HG02970 (cell line): Measurements from ENCODE around the gene DNAH17.

ENCODE experiments used
- ATAC-seq: cut with Tn5 transposase; IDR thresholded peaks from one replicate; pipeline ENCODE4 v1.9.1; 2021; ENCODE audit warnings: mild to moderate bottlenecking, moderate library complexity, moderate number of reproducible peaks; ENCODE audit not compliant: unreplicated experiment, low FRiP score

Gene DNAH17

DNA sequence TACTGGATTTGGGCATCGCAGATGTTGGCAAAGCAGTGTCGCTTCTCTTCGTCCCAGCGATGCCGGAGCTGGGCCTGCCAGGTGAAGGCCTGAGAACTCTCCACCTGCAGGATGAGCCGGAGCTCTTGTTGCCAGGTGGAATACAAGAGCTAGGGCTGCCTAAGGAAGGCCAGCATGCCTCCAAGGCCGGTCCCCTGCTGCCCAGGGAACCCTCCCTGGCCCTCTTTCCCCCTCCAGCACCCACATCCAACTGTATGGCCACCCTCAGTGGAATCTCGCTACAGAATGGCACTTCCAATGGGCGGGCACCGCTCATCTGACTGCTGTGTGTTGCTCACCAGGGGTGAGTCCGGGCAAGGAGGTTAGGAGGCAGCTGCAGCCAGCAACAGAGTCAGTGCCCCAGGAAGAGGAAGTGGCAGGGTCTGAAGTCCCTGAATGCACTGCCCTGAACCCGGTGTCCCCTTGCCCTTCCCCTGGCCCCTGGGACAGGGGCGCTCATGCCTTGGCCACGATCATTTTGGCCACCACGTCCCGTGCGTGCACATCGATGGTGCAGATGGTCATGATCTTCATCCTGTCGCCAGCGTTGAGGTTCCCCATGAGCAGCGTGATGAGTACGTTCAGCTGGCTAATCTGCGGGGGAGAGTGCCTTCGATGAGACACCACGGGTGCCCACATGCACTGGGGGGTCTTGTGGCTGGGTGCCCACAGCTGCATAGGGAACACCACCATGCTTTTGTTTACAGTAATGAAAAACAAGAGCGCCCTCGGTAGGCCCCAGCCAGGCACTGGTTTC lies 75.8 kb downstream of the DNAH17 start:
- ATAC-seq = no peak

DNA sequence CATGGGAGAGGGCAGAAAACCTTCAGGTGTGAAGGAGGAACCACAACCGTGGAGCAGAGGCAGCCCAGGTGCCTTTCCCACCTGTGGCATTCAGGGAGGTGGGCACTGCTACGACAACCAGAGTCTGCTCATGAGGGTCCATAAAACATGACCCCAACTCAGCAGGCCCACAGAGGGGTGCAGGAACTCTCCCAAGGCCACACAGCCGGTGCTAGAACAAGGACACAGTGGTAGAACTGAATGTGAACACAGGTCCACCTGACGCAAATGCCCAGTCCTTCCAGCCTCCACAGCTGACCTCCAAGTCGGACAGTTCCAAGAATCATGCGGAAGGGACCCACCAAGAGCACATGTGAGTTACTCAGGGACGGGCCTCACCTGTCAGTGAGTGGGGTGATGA lies 76.4 kb downstream of the DNAH17 start:
- ATAC-seq = no peak

DNA sequence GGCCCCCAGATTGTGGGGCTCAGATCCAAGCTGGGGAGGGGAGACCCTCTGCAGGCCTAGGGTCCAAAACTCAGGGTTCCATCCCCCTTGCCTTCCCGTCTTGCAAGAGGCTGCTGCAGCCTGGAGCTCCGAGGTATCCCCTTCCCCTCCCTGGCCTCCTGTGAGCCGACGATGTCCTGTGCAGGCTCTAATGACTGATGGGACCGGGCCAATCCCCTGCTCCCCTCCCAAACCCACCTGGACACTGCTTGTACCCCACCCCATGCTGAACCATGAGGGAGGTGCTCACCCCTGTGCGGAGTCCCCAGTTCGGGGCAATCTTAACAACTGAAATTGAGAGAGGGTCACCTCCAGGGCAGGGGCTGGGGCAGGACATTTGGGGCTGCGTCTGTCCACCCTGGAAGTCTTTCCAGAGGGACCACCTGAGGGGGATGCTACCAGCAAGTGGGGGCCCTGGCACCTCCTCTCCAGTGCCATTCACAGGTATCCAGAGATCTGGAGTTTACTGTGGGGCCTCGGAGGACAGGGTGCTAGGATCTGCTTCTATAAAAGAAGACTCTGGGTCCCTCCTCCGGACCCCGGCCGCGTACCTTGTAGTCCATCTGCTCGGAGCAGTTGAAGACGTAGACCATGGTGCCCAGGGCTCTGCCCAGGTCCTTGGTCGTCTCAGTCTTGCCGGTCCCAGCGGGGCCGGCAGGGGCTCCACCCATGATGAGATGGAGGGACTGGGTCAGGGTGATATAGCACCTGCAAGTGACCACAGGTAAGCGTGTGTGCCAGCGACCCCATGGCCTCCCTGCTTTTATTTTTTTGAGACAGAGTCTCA lies 77.3 kb downstream of the DNAH17 start:
- ATAC-seq = no peak

DNA sequence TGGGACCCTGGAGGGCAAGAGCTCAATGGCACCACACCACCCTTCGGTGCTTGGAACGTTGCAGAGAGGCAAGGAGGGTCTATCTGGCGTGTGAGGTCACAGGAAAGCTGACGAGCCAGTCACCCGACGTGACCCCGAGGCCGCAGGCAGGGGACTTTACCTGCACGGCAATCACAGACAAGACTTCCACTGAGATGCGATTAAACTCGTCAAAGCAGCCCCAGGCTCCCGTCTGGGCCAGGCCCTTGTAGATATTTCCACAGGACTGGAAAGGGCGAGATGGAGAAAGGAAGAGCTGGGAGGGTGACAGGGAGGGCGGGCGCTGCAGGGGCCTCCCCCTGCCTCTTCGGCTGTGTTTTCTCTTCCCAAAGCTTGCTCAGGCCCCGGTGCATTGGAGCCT lies 78.3 kb downstream of the DNAH17 start:
- no peak for ATAC-seq

GRCh38 chr17:78497115-78497540 lies 80.1 kb downstream of the DNAH17 start:
- ATAC-seq = no peak

DNA sequence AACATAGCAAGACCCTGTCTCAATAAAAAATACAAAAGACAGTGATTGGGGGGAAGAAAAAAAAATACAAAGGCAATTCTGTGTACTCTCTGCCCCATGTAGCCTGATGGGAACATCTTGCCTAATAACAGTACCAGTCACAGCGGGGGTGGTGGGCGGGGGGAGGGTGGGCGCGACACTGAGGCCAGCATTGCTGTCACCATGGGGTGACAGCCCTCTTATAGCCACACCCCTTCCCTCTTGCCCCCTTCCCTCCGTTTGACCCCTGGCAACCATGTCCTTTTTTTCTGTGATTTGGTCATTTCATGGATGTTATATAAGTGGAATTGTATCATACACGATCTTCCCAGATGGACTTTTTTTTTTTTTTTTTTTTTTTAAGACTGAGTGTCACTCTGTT lies 80.9 kb downstream of the DNAH17 start:
- ATAC-seq = no peak

GRCh38 chr17:78495634-78496033 lies 81.6 kb downstream of the DNAH17 start:
- no peak for ATAC-seq

GRCh38 chr17:78494696-78495330 lies 82.4 kb downstream of the DNAH17 start:
- ATAC-seq = no peak

DNA sequence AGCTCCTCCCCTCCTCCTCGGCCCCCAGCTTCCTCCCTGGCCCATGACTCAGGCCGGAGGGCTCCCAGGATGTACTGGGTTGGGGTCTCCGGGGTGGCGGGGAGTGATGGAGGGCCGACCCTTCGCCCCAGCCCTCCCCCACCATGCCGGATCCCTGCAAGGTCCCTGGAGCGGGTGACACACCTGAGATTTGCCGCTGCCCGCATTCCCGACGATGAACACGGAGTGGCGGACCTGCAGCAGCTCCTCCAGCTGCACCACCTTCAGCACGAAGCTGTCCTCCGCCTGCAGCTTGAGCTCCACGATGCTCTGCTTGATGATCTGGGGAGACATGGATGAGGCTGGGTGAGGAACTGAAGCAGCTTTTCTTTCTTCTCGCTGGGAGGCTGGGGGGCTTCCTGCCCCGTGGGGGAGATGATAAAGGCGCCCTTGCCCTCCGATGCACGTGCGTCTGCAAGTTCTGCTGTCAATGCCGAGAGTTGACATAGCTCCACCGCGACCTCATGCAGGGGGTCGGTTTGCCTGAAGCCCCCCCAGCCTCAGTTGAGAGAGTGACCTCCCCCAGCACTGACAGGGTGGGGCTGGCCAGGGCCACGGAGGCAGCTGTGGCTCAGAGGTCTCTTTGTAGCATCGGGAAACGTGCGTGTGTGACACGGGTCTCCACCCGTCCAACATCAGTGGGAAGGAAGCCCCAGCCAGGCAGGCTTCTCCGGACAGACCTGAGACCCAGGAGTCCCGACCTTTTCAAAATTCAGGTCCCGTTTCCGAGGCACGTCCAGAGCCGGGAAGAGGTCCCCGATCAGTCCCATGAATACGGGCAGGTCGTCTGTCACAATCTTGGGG lies 83.1 kb downstream of the DNAH17 start:
- no peak for ATAC-seq

- ATAC-seq = no peak
Measured at GRCh38 chr17:78493450-78493849, 83.7 kb downstream of the DNAH17 start.

- ATAC-seq = no peak
Measured at GRCh38 chr17:78492116-78492799, 84.9 kb downstream of the DNAH17 start.

- no peak for ATAC-seq
Measured at GRCh38 chr17:78491236-78492115, 85.7 kb downstream of the DNAH17 start.

GRCh38 chr17:78490673-78491072 lies 86.5 kb downstream of the DNAH17 start:
- no peak for ATAC-seq

- no peak for ATAC-seq
Measured at GRCh38 chr17:78490156-78490555, 87.0 kb downstream of the DNAH17 start.

- ATAC-seq = no peak
Measured at GRCh38 chr17:78488867-78489634, 88.1 kb downstream of the DNAH17 start.

- no peak for ATAC-seq
Measured at GRCh38 chr17:78488156-78488555, 89.0 kb downstream of the DNAH17 start.

- no peak for ATAC-seq
Measured at GRCh38 chr17:78486946-78487680, 90.1 kb downstream of the DNAH17 start.
